ENCODE data around the gene INTS6L.
"Not testable (repeated sequence)": the region's sequence is repeated elsewhere in the genome, so short reads cannot be mapped to it uniquely, and the experiment has no call there.

The INTS6L gene

DNA sequence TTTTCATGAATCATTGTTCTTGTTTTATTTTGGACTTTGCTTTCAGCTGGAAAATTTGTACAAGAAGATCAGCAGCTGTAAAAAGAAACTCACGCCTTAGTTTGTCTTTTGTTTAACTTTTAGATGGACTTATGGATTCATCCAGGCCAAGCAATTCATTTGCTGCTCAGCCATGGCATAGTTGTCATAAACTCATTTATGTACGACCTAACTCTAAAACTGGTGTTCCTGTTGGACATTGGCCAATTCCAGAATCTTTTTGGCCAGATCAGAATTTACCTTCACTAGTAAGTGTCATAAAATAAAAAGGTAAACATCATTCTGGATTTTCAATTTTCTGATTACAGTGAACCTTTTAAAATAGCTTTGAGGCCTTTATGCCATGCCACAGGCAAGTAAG, 29.1 kb downstream of the INTS6L start:
- Histone ChIP-seq H3K4me3 (ENCODE audit: low read length) (no peak overlapping the region), H3K27me3 (replicated peaks; ENCODE audit: control insufficient read depth, insufficient read depth, low read length) (peaks cover 8% of the 10 kb centered on the region), H3K36me3 (ENCODE audit: control insufficient read depth, insufficient read depth, low read length, severe bottlenecking) (no peaks in the 10 kb centered on the region), H3K9me3 (ENCODE audit: control insufficient read depth, low read length) (no peaks in the 10 kb centered on the region), H3K4me1 (ENCODE audit: control insufficient read depth, insufficient read depth, low read length) (no peaks in the 10 kb centered on the region), H3K9ac (ENCODE audit: low read length) (no peak overlapping the region)
- no peak for DNase-seq (ENCODE audit: low read depth)

DNA sequence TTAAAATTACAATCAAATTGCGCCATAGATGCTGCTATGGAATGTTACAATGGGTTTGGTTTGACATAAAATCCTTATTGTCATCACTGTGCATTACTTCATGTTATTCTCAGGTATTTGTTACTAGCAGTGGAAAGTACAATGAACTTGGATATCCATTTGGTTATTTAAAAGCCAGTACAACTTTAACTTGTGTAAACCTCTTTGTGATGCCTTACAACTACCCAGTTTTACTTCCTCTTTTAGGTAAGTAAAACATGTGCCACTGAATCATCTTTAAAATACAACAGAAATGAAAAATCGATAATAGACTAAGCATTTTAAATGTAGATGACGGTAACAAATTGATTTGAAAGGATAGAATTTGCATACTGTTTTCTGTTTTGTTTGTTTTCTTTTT, 35.6 kb downstream of the INTS6L start:
- Histone ChIP-seq H3K4me3 (ENCODE audit: low read length) (no peak overlapping the region), H3K27me3 (replicated peaks; ENCODE audit: control insufficient read depth, insufficient read depth, low read length) (peaks cover 10% of the 10 kb centered on the region), H3K4me1 (ENCODE audit: control insufficient read depth, insufficient read depth, low read length) (no peaks in the 10 kb centered on the region), H3K36me3 (ENCODE audit: control insufficient read depth, insufficient read depth, low read length, severe bottlenecking) (no peaks in the 10 kb centered on the region), H3K9ac (ENCODE audit: low read length) (no peak overlapping the region), H3K9me3 (ENCODE audit: control insufficient read depth, low read length) (no peaks in the 10 kb centered on the region)
- DNase-seq (ENCODE audit: low read depth), result no peak

DNA sequence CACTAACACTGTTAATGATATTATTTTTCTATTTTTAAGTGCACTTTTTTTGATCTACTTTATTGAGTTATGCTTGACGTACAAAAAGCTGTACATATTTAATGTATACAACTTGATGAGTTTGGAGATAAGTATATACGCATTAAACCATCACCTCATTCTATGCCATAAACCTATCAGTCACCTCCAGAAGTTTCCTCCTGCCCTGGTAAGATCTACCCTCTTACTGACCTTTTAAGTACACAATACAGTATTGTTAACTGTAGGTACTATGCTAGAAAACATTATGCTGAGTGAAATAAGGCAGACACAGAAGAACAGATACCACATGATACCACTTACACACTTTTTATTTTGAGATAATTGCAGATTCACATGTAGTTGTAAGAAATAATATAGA, 36.9 kb downstream of the INTS6L start:
- no peaks in the 10 kb centered on the region for H3K4me1 ChIP-seq (ENCODE audit: control insufficient read depth, insufficient read depth, low read length)
- DNase-seq (ENCODE audit: low read depth), result no peak
- H3K9me3 ChIP-seq (ENCODE audit: control insufficient read depth, low read length), result peaks cover under 1% of the 10 kb centered on the region
- no peak overlapping the region for H3K4me3 ChIP-seq (ENCODE audit: low read length)
- no peak overlapping the region for H3K9ac ChIP-seq (ENCODE audit: low read length)
- H3K36me3 ChIP-seq (ENCODE audit: control insufficient read depth, insufficient read depth, low read length, severe bottlenecking), result no peaks in the 10 kb centered on the region
- peaks cover 8% of the 10 kb centered on the region for H3K27me3 ChIP-seq (replicated peaks; ENCODE audit: control insufficient read depth, insufficient read depth, low read length)

DNA sequence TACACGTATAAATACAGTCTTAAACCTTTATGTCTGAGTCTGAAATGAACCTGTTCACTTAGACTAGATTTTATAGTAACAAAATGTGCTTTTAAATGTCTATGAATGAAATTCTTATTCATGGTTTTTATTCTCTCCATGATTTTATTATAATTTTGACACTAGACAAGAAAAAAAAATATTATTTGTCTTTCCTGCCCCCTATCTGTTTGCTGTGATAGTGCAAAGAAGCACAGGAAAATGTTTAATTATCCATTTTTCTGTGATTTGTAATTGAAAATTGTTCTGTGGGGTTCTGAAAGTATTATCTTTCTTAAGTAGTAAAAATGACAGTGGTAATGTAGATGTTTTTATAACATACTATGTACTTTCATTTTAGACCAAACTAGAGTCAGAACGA, 52.0 kb downstream of the INTS6L start:
- Histone ChIP-seq H3K9ac (ENCODE audit: low read length) (no peak overlapping the region), H3K27me3 (replicated peaks; ENCODE audit: control insufficient read depth, insufficient read depth, low read length) (peaks cover 4% of the 10 kb centered on the region), H3K4me3 (ENCODE audit: low read length) (no peak overlapping the region), H3K4me1 (ENCODE audit: control insufficient read depth, insufficient read depth, low read length) (no peaks in the 10 kb centered on the region), H3K36me3 (ENCODE audit: control insufficient read depth, insufficient read depth, low read length, severe bottlenecking) (no peaks in the 10 kb centered on the region), H3K9me3 (ENCODE audit: control insufficient read depth, low read length) (no peaks in the 10 kb centered on the region)
- peak; percentile 28 for DNase-seq (ENCODE audit: low read depth)

DNA sequence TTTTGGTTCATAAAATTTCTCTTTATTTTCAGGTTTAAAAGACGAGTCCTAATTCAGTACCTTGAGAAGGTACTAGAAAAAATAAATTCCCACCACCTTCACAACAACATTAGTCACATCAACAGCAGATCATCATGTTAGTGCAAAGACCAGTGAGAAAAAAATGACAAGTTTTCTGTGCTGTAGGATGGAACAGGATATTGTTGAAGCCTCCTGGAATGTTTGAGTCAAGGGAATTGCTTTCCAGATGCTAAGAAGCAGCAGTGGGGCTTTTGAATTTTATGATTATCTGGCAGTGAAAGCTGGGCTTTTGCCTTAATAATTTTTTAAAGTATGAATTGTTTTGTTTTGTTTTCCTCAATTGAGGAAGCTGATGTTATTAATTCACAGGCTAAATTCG, 61.0 kb downstream of the INTS6L start:
- H3K9me3 ChIP-seq (ENCODE audit: control insufficient read depth, low read length), result peaks cover 9% of the 10 kb centered on the region
- H3K9ac ChIP-seq (ENCODE audit: low read length), result no peak overlapping the region
- no peak overlapping the region for H3K4me3 ChIP-seq (ENCODE audit: low read length)
- H3K36me3 ChIP-seq (ENCODE audit: control insufficient read depth, insufficient read depth, low read length, severe bottlenecking), result no peaks in the 10 kb centered on the region
- no peaks in the 10 kb centered on the region for H3K4me1 ChIP-seq (ENCODE audit: control insufficient read depth, insufficient read depth, low read length)
- DNase-seq (ENCODE audit: low read depth), result peak; percentile 0
- no peaks in the 10 kb centered on the region for H3K27me3 ChIP-seq (replicated peaks; ENCODE audit: control insufficient read depth, insufficient read depth, low read length)

DNA sequence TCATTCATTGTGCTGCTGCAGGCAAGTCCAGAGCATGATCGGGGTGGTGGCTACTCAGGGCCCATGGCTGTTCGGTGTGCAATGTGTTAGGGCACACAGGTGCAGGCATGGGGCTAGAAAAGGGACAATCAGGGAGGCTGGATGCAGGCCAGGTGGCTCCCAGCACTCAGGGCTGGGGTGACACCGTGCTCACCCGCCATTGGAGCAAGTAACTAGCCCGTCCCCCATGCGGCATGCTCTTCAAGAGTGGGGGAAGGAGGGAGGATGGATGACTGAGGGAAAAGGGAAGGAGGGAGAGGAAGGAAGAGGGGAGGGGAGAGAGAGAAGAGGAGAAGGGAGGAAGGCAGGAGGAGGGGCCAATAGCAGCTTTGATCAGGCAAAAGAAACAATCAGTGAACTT, 64.7 kb downstream of the INTS6L start:
- no peaks in the 10 kb centered on the region for H3K4me1 ChIP-seq (ENCODE audit: control insufficient read depth, insufficient read depth, low read length)
- no peak overlapping the region for H3K4me3 ChIP-seq (ENCODE audit: low read length)
- no peaks in the 10 kb centered on the region for H3K36me3 ChIP-seq (ENCODE audit: control insufficient read depth, insufficient read depth, low read length, severe bottlenecking)
- no peak overlapping the region for H3K9ac ChIP-seq (ENCODE audit: low read length)
- peaks cover 9% of the 10 kb centered on the region for H3K9me3 ChIP-seq (ENCODE audit: control insufficient read depth, low read length)
- H3K27me3 ChIP-seq (replicated peaks; ENCODE audit: control insufficient read depth, insufficient read depth, low read length), result no peaks in the 10 kb centered on the region
- DNase-seq (ENCODE audit: low read depth), result no peak

DNA sequence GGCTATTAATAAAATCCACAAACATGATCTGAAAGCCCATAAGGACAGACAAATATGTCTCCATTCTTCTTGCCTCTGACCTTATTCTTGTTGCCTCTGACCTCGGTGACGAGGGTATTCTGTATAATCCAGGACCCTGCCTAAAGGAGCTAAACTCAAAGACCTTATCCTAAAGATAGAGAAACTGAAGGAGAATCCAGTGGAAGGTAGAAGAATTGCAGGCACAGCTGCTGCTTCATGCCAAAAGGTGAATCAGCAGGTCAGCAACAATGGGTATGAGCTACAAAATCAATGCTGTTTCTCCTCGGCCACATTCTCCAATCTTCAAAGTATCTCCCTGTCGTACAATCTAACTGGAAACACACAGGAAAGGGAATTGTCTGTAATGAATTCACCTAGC, 71.4 kb downstream of the INTS6L start:
- Histone ChIP-seq H3K9ac (ENCODE audit: low read length) (no peak overlapping the region), H3K9me3 (ENCODE audit: control insufficient read depth, low read length) (no peaks in the 10 kb centered on the region), H3K36me3 (ENCODE audit: control insufficient read depth, insufficient read depth, low read length, severe bottlenecking) (no peaks in the 10 kb centered on the region), H3K4me3 (ENCODE audit: low read length) (no peak overlapping the region), H3K27me3 (replicated peaks; ENCODE audit: control insufficient read depth, insufficient read depth, low read length) (peaks cover 13% of the 10 kb centered on the region), H3K4me1 (ENCODE audit: control insufficient read depth, insufficient read depth, low read length) (no peaks in the 10 kb centered on the region)
- no peak for DNase-seq (ENCODE audit: low read depth)

DNA sequence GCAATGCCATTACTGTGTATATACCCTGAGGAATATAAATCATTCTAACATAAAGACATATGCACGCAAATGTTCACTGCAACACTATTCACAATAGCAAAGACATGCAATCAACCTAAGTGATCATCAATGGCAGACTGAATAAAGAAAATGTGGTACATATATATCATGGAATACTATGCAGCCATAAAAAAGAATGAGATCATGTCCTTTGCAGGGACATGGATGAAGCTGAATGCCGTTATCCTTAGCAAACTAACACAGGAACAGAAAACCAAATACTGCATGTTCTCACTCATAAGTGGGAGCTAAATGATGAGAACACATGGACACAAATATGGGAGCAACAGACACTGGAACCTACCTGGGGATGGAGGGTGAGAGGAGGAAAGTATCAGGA, 73.6 kb downstream of the INTS6L start:
- H3K9me3 ChIP-seq (ENCODE audit: control insufficient read depth, low read length); H3K9ac ChIP-seq (ENCODE audit: low read length); H3K4me3 ChIP-seq (ENCODE audit: low read length); H3K36me3 ChIP-seq (ENCODE audit: control insufficient read depth, insufficient read depth, low read length, severe bottlenecking); DNase-seq (ENCODE audit: low read depth); H3K4me1 ChIP-seq (ENCODE audit: control insufficient read depth, insufficient read depth, low read length): not testable (repeated sequence)
- peaks cover 13% of the 10 kb centered on the region for H3K27me3 ChIP-seq (replicated peaks; ENCODE audit: control insufficient read depth, insufficient read depth, low read length)

DNA sequence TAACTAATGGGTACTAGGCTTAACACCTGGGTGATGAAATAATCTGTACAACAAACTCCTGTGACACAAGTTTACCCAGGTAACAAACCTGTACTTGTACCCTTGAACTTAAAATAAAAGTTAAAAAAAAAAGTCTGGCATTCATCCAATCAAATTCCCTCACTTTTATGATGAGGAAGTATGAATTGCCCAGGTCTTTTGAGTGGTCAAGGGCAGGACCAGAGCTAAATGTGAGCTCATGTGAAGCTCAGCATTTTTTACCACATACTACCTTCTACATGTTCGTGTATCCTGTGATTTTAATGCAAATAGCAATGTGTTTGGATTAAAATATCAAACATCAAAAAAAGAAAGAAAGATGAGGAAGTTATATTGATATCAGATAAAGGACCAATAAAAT, 74.0 kb downstream of the INTS6L start:
- H3K4me3 ChIP-seq (ENCODE audit: low read length); H3K36me3 ChIP-seq (ENCODE audit: control insufficient read depth, insufficient read depth, low read length, severe bottlenecking); H3K9me3 ChIP-seq (ENCODE audit: control insufficient read depth, low read length); H3K9ac ChIP-seq (ENCODE audit: low read length); H3K4me1 ChIP-seq (ENCODE audit: control insufficient read depth, insufficient read depth, low read length); DNase-seq (ENCODE audit: low read depth): not testable (repeated sequence)
- peaks cover 13% of the 10 kb centered on the region for H3K27me3 ChIP-seq (replicated peaks; ENCODE audit: control insufficient read depth, insufficient read depth, low read length)

DNA sequence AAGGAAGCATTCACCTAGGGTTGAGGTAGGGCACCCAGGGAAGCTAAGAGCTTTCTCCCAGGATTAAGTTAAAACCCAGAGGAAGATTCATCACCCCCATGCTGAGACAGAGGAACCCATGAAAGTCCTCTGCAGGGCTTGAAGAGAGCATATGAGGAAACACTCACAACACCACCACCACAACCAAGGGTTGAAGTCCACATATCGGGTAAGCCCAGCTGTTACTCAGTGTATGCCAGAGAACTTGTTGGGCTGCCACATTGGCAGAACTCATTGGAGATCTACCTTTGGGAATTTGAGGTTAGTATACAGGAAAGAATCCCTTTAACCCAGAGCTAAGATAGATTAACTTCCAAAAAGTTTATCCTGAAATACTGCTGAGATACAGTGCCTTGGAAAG, 75.1 kb downstream of the INTS6L start:
- Histone ChIP-seq H3K27me3 (replicated peaks; ENCODE audit: control insufficient read depth, insufficient read depth, low read length) (peaks cover 13% of the 10 kb centered on the region), H3K36me3 (ENCODE audit: control insufficient read depth, insufficient read depth, low read length, severe bottlenecking) (no peaks in the 10 kb centered on the region), H3K9ac (ENCODE audit: low read length) (no peak overlapping the region)

DNA sequence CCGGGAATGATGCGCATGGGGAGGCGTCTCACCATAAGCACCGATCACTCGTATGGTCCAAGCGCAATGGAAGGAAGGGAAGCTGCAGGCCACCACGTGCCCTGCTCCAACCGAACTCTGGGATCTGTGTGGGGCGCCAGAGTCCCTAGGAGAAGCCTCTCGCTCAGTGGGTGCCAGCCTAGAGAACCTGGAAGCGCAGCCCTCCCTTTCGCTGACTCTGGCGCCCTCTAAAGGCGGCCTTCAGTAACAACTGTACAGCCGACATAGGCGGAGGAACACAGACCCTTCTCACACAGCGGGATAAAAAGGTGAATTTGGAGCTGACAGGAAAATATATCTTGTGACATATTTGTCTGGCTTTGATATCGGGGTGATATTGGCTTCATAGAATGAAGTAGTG, 76.0 kb downstream of the INTS6L start:
- Histone ChIP-seq H3K9ac (ENCODE audit: low read length) (no peak overlapping the region), H3K4me3 (ENCODE audit: low read length) (no peak overlapping the region), H3K27me3 (replicated peaks; ENCODE audit: control insufficient read depth, insufficient read depth, low read length) (peaks cover 9% of the 10 kb centered on the region), H3K9me3 (ENCODE audit: control insufficient read depth, low read length) (no peaks in the 10 kb centered on the region), H3K4me1 (ENCODE audit: control insufficient read depth, insufficient read depth, low read length) (no peaks in the 10 kb centered on the region), H3K36me3 (ENCODE audit: control insufficient read depth, insufficient read depth, low read length, severe bottlenecking) (no peaks in the 10 kb centered on the region)
- peak; percentile 61 for DNase-seq (ENCODE audit: low read depth)

More for the DNA sequence above, 75.1 kb downstream of the INTS6L start:
- H3K4me1 ChIP-seq (ENCODE audit: control insufficient read depth, insufficient read depth, low read length), result no peaks in the 10 kb centered on the region
- no peak for DNase-seq (ENCODE audit: low read depth)
- no peaks in the 10 kb centered on the region for H3K9me3 ChIP-seq (ENCODE audit: control insufficient read depth, low read length)
- no peak overlapping the region for H3K4me3 ChIP-seq (ENCODE audit: low read length)

DNA sequence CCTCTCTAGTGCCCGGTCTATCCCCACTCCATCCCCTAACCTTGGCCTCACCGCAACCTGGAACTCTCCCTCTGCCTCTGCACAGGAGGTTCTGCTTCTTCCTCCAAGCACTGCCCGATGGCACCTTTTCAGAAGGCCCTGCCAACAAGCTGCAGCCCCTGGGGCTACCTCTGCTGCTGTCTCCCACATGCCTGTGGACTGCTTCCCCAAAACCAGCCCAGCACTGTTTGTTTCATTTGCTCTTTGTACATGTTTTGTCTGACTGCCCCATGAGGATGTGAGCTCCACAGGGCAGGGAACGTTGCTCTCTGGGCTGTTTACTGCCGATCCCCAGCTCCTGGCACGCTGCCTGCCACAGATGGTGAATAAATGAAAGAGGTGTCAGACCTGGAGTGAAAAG, 85.4 kb downstream of the INTS6L start:
- Histone ChIP-seq H3K4me3 (ENCODE audit: low read length) (no peak overlapping the region), H3K9ac (ENCODE audit: low read length) (no peak overlapping the region), H3K36me3 (ENCODE audit: control insufficient read depth, insufficient read depth, low read length, severe bottlenecking) (no peaks in the 10 kb centered on the region), H3K9me3 (ENCODE audit: control insufficient read depth, low read length) (peaks cover 4% of the 10 kb centered on the region), H3K4me1 (ENCODE audit: control insufficient read depth, insufficient read depth, low read length) (no peaks in the 10 kb centered on the region), H3K27me3 (replicated peaks; ENCODE audit: control insufficient read depth, insufficient read depth, low read length) (peaks cover 22% of the 10 kb centered on the region)
- no peak for DNase-seq (ENCODE audit: low read depth)
